GM12875 (cell line): ENCODE data around the gene ZYX.

ENCODE experiments used
- H3K4me3 ChIP-seq: one replicate; pipeline ENCODE4 v1.5.1; 2011; ENCODE audit warnings: low read depth, low read length, control low read depth
- CTCF ChIP-seq: IDR thresholded peaks from 2 replicates; pipeline ENCODE4 v1.5.1; 2011; ENCODE audit warnings: low read depth, mild to moderate bottlenecking, control low read depth, inconsistent platforms, low read length, moderate library complexity, borderline replicate concordance; ENCODE audit not compliant: insufficient read depth

The ZYX gene

GRCh38 chr7:143374561-143374960 lies 6.6 kb upstream of the ZYX start:
- H3K4me3 ChIP-seq, result no peak overlapping the region
- TF ChIP-seq CTCF, result no peak

- TF ChIP-seq CTCF, result no peak
- H3K4me3 ChIP-seq, result no peak overlapping the region
These were observed 5.7 kb upstream of the ZYX start for GRCh38 chr7:143375298-143376034.

GRCh38 chr7:143376396-143376795 lies 4.7 kb upstream of the ZYX start:
- H3K4me3 ChIP-seq, result no peak overlapping the region
- TF ChIP-seq CTCF, result no peak

GRCh38 chr7:143379611-143380259 lies 1.4 kb upstream of the ZYX start:
- no peak for TF ChIP-seq CTCF
- peak overlapping the region; percentile 77 for H3K4me3 ChIP-seq

GRCh38 chr7:143380260-143380645 lies 892 bp upstream of the ZYX start:
- H3K4me3 ChIP-seq, result peak overlapping the region; percentile 77

GRCh38 chr7:143381427-143382125 lies 431 bp downstream of the ZYX start:
- H3K4me3 ChIP-seq, result peak overlapping the region; percentile 77
- TF ChIP-seq CTCF, result no peak

More at GRCh38 chr7:143380260-143380645, 892 bp upstream of the ZYX start:
- peak; percentile 76 for TF ChIP-seq CTCF
